GM23338 (cell line): Measurements from ENCODE around the gene ACYP2. TPM values are rescaled to one million over a fixed set of nuclear protein-coding genes. Genes with fewer than 3 reads are reported as not detected.

ENCODE experiments used
- ATAC-seq: fragments of 200-7000 bp; cut with Tn5 transposase; 3 replicates; pipeline ENCODE4 v1.9.1; 2020
- DNase-seq: peaks from one replicate; pipeline ENCODE4 v3.0.0-alpha.2; 2015; ENCODE audit warnings: low spot score
- H2AFZ ChIP-seq: fragments of 200-600 bp; sonication (generic); 2 replicates; pipeline ENCODE4 v1.8.0; 2016; ENCODE audit warnings: antibody characterized with exemption, mild to moderate bottlenecking, moderate library complexity
- H3F3A ChIP-seq: fragments of 200-600 bp; sonication (generic); replicated peaks from 2 replicates; pipeline ENCODE4 v1.8.0; 2017; ENCODE audit warnings: antibody characterized with exemption, mixed run types, low read depth
- H3K27ac ChIP-seq: fragments of 200-600 bp; sonication (generic); 2 replicates; pipeline ENCODE4 v1.6.1; 2016; ENCODE audit warnings: low read depth
- H3K27me3 ChIP-seq: fragments of 200-600 bp; sonication (generic); 2 replicates; pipeline ENCODE4 v1.8.0; 2016; ENCODE audit warnings: mild to moderate bottlenecking, mixed run types, moderate library complexity; ENCODE audit not compliant: insufficient read depth
- H3K36me3 ChIP-seq: fragments of 200-600 bp; sonication (generic); 2 replicates; pipeline ENCODE4 v1.8.0; 2016; ENCODE audit warnings: mild to moderate bottlenecking; ENCODE audit not compliant: insufficient read depth
- H3K4me1 ChIP-seq: fragments of 200-600 bp; sonication (generic); 2 replicates; pipeline ENCODE4 v1.8.0; 2016; ENCODE audit warnings: mild to moderate bottlenecking, moderate library complexity; ENCODE audit not compliant: insufficient read depth
- H3K4me2 ChIP-seq: fragments of 200-600 bp; sonication (generic); 2 replicates; pipeline ENCODE4 v1.7.1; 2017; ENCODE audit warnings: mixed run types
- H3K4me3 ChIP-seq: fragments of 200-600 bp; sonication (generic); 2 replicates; pipeline ENCODE4 v1.6.1; 2016; ENCODE audit warnings: mixed run types
- H3K79me2 ChIP-seq: fragments of 200-600 bp; sonication (generic); replicated peaks from 2 replicates; pipeline ENCODE4 v1.8.0; 2017; ENCODE audit warnings: mild to moderate bottlenecking; ENCODE audit not compliant: insufficient read depth
- H3K9me2 ChIP-seq: fragments of 200-600 bp; sonication (generic); 2 replicates; pipeline ENCODE4 v1.8.0; 2017; ENCODE audit not compliant: insufficient read depth
- H4K20me1 ChIP-seq: fragments of 200-600 bp; sonication (generic); replicated peaks from 2 replicates; pipeline ENCODE4 v1.8.0; 2017; ENCODE audit warnings: mild to moderate bottlenecking; ENCODE audit not compliant: insufficient read depth
- H3K27ac Mint-ChIP-seq: 2 replicates; pipeline ENCODE4 v1.8.0; 2020; ENCODE audit warnings: inconsistent platforms, mild to moderate bottlenecking, moderate library complexity, mixed read lengths
- H3K27me3 Mint-ChIP-seq: 3 replicates; pipeline ENCODE4 v1.8.0; 2022; ENCODE audit warnings: low read depth, mild to moderate bottlenecking, moderate library complexity, mixed read lengths, inconsistent platforms; ENCODE audit not compliant: insufficient read depth, poor library complexity
- H3K36me3 Mint-ChIP-seq: 3 replicates; pipeline ENCODE4 v1.8.0; 2021; ENCODE audit warnings: low read depth, mild to moderate bottlenecking, inconsistent platforms, moderate library complexity, mixed read lengths
- H3K4me1 Mint-ChIP-seq: 3 replicates; pipeline ENCODE4 v1.8.0; 2020; ENCODE audit warnings: mild to moderate bottlenecking, inconsistent platforms, mixed read lengths
- H3K4me3 Mint-ChIP-seq: 3 replicates; pipeline ENCODE4 v1.8.0; 2021; ENCODE audit warnings: moderate library complexity, mild to moderate bottlenecking, inconsistent platforms, mixed read lengths
- H3K9me3 Mint-ChIP-seq: 3 replicates; pipeline ENCODE4 v1.8.0; 2020; ENCODE audit warnings: moderate library complexity, mild to moderate bottlenecking, inconsistent platforms, mixed read lengths
- CREB1 ChIP-seq: fragments of 250-450 bp; sonication (Bioruptor Pico); IDR thresholded peaks from 2 replicates; pipeline ENCODE4 v1.5.0; 2020; ENCODE audit warnings: low read depth, mild to moderate bottlenecking, moderate library complexity
- EZH2 ChIP-seq: fragments of 200-600 bp; sonication (generic); IDR thresholded peaks from one replicate; pipeline ENCODE4 v1.8.0; 2017; ENCODE audit warnings: antibody characterized with exemption, mild to moderate bottlenecking, low read depth; ENCODE audit not compliant: unreplicated experiment
- JUNB ChIP-seq: IDR thresholded peaks from one replicate; pipeline ENCODE4 v1.6.1; 2016; ENCODE audit warnings: antibody characterized with exemption; ENCODE audit not compliant: unreplicated experiment
- NANOG ChIP-seq: IDR thresholded peaks from 2 replicates; pipeline ENCODE4 v1.6.1; 2016; ENCODE audit warnings: antibody characterized with exemption, borderline replicate concordance
- STAT1 ChIP-seq: IDR thresholded peaks from one replicate; pipeline ENCODE4 v1.6.1; 2016; ENCODE audit warnings: antibody characterized with exemption; ENCODE audit not compliant: unreplicated experiment
- polyA plus RNA-seq: library from polyadenylated mRNA; unstranded; fragments of >200 nt; fragmentation: Nextera tagmentation; extraction: Ambion mirVana; gene quantifications from 2 replicates; pipeline ENCODE4 v1.2.1, GENCODE V29; 2016
- total RNA-seq: library from RNA; depleted of rRNA; stranded (reverse); fragments of >200 nt; shearing (Covaris generic); gene quantifications from 2 replicates; pipeline ENCODE4 v1.2.3, GENCODE V29; 2014
- TF ChIP-seq, protein P1 (sequence below): fragments of 250-450 bp; sonication (Bioruptor Pico); IDR thresholded peaks from 2 replicates; pipeline ENCODE4 v1.5.0; 2020; ENCODE audit warnings: mild to moderate bottlenecking, moderate library complexity
- TF ChIP-seq, protein P2 (sequence below): IDR thresholded peaks from one replicate; pipeline ENCODE4 v1.6.1; 2018; ENCODE audit warnings: antibody characterized with exemption; ENCODE audit not compliant: unreplicated experiment

The ACYP2 gene
- total and polyA plus RNA-seq, 2 experiments from 2014 or later = 2.3 to 15.5 TPM

- TF ChIP-seq, protein P1, sequence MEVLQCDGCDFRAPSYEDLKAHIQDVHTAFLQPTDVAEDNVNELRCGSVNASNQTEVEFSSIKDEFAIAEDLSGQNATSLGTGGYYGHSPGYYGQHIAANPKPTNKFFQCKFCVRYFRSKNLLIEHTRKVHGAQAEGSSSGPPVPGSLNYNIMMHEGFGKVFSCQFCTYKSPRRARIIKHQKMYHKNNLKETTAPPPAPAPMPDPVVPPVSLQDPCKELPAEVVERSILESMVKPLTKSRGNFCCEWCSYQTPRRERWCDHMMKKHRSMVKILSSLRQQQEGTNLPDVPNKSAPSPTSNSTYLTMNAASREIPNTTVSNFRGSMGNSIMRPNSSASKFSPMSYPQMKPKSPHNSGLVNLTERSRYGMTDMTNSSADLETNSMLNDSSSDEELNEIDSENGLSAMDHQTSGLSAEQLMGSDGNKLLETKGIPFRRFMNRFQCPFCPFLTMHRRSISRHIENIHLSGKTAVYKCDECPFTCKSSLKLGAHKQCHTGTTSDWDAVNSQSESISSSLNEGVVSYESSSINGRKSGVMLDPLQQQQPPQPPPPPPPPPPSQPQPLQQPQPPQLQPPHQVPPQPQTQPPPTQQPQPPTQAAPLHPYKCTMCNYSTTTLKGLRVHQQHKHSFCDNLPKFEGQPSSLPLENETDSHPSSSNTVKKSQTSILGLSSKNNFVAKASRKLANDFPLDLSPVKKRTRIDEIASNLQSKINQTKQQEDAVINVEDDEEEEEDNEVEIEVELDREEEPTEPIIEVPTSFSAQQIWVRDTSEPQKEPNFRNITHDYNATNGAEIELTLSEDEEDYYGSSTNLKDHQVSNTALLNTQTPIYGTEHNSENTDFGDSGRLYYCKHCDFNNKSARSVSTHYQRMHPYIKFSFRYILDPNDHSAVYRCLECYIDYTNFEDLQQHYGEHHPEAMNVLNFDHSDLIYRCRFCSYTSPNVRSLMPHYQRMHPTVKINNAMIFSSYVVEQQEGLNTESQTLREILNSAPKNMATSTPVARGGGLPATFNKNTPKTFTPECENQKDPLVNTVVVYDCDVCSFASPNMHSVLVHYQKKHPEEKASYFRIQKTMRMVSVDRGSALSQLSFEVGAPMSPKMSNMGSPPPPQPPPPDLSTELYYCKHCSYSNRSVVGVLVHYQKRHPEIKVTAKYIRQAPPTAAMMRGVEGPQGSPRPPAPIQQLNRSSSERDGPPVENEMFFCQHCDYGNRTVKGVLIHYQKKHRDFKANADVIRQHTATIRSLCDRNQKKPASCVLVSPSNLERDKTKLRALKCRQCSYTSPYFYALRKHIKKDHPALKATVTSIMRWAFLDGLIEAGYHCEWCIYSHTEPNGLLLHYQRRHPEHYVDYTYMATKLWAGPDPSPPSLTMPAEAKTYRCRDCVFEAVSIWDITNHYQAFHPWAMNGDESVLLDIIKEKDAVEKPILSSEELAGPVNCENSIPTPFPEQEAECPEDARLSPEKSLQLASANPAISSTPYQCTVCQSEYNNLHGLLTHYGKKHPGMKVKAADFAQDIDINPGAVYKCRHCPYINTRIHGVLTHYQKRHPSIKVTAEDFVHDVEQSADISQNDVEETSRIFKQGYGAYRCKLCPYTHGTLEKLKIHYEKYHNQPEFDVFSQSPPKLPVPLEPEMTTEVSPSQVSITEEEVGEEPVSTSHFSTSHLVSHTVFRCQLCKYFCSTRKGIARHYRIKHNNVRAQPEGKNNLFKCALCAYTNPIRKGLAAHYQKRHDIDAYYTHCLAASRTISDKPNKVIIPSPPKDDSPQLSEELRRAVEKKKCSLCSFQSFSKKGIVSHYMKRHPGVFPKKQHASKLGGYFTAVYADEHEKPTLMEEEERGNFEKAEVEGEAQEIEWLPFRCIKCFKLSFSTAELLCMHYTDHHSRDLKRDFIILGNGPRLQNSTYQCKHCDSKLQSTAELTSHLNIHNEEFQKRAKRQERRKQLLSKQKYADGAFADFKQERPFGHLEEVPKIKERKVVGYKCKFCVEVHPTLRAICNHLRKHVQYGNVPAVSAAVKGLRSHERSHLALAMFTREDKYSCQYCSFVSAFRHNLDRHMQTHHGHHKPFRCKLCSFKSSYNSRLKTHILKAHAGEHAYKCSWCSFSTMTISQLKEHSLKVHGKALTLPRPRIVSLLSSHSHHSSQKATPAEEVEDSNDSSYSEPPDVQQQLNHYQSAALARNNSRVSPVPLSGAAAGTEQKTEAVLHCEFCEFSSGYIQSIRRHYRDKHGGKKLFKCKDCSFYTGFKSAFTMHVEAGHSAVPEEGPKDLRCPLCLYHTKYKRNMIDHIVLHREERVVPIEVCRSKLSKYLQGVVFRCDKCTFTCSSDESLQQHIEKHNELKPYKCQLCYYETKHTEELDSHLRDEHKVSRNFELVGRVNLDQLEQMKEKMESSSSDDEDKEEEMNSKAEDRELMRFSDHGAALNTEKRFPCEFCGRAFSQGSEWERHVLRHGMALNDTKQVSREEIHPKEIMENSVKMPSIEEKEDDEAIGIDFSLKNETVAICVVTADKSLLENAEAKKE = no peak
- no peak for TF ChIP-seq STAT1
- no peak for TF ChIP-seq EZH2
- TF ChIP-seq CREB1 (CRISPR knock-in tag) = no peak
- TF ChIP-seq JUNB = no peak
- no peak for TF ChIP-seq NANOG
Observed at GRCh38 chr2:54260241-54260595, 144.8 kb downstream of the ACYP2 start (continued).

GRCh38 chr2:54261537-54261936 lies 146.1 kb downstream of the ACYP2 start:
- Histone ChIP-seq H3K79me2 (no peaks in the 10 kb centered on the region), H3K4me2 (no peak overlapping the region), H3K27me3 (no peaks in the 10 kb centered on the region), H3K27ac (no peak overlapping the region), H3K4me3 (no peak overlapping the region), H3K36me3 (no peaks in the 10 kb centered on the region), H3K9me2 (0 out of 2 replicates have a peak, but pooled peaks cover 5% of the 10 kb centered on the region), H2AFZ (no peak overlapping the region), H3F3A (no peaks in the 10 kb centered on the region), H3K4me1 (no peaks in the 10 kb centered on the region), H4K20me1 (no peaks in the 10 kb centered on the region)
- ATAC-seq = no peak
- Mint-ChIP-seq H3K36me3 (peaks cover 4% of the 10 kb centered on the region; the same call in 1 of the 3 replicates), H3K27ac (no peak overlapping the region), H3K27me3 (no peaks in the 10 kb centered on the region), H3K4me3 (no peak overlapping the region), H3K9me3 (peaks cover 2% of the 10 kb centered on the region; the same call in 1 of the 3 replicates), H3K4me1 (no peaks in the 10 kb centered on the region)
- no peak for DNase-seq
- no peak for TF ChIP-seq STAT1
- TF ChIP-seq NANOG = no peak
- TF ChIP-seq, protein P2, sequence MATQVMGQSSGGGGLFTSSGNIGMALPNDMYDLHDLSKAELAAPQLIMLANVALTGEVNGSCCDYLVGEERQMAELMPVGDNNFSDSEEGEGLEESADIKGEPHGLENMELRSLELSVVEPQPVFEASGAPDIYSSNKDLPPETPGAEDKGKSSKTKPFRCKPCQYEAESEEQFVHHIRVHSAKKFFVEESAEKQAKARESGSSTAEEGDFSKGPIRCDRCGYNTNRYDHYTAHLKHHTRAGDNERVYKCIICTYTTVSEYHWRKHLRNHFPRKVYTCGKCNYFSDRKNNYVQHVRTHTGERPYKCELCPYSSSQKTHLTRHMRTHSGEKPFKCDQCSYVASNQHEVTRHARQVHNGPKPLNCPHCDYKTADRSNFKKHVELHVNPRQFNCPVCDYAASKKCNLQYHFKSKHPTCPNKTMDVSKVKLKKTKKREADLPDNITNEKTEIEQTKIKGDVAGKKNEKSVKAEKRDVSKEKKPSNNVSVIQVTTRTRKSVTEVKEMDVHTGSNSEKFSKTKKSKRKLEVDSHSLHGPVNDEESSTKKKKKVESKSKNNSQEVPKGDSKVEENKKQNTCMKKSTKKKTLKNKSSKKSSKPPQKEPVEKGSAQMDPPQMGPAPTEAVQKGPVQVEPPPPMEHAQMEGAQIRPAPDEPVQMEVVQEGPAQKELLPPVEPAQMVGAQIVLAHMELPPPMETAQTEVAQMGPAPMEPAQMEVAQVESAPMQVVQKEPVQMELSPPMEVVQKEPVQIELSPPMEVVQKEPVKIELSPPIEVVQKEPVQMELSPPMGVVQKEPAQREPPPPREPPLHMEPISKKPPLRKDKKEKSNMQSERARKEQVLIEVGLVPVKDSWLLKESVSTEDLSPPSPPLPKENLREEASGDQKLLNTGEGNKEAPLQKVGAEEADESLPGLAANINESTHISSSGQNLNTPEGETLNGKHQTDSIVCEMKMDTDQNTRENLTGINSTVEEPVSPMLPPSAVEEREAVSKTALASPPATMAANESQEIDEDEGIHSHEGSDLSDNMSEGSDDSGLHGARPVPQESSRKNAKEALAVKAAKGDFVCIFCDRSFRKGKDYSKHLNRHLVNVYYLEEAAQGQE = no peak
